Panc1 (cell line): ENCODE data around the gene AP3D1. TPM values are rescaled to one million over a fixed set of nuclear protein-coding genes. Genes with fewer than 3 reads are reported as not detected.
"Not testable (repeated sequence)": the region's sequence is repeated elsewhere in the genome, so short reads cannot be mapped to it uniquely, and the experiment has no call there.

ENCODE experiments used
- ATAC-seq: fragments of 200-7000 bp; cut with Tn5 transposase; 2 replicates; pipeline ENCODE4 v1.9.1; 2020; ENCODE audit warnings: mild to moderate bottlenecking, moderate library complexity
- BruUV-seq: library from RNA; stranded (reverse); fragments of 400-500 nt; replicated peaks from 2 replicates; lab custom pipeline; 2021; lab: Mats Ljungman, UMichigan
- CTCF ChIA-PET: fragments of 300-600 bp; sonication (Branson Sonifier 250); formaldehyde crosslinking; loops from one replicate; lab custom pipeline; 2022; ENCODE audit warnings: antibody characterized with exemption; lab: Charles Lee
- POLR2A ChIA-PET: fragments of 300-600 bp; sonication (Branson Sonifier 250); formaldehyde crosslinking; loops from one replicate; lab custom pipeline; 2022; ENCODE audit warnings: antibody characterized with exemption; lab: Charles Lee
- DNase-seq: peaks from one replicate; pipeline ENCODE4 v3.0.0-alpha.2; 2010; ENCODE audit warnings: low read depth, low spot score
- H3K27ac ChIP-seq: 2 replicates; pipeline ENCODE4 v1.5.1; 2011; ENCODE audit warnings: mild to moderate bottlenecking, low read length, inconsistent platforms
- H3K27me3 ChIP-seq: fragments of 200-500 bp; sonication (Bioruptor generic); 2 replicates; pipeline ENCODE4 v1.6.0; 2014; ENCODE audit warnings: low read length, inconsistent platforms; ENCODE audit not compliant: control insufficient read depth, insufficient read depth
- H3K36me3 ChIP-seq: fragments of 200-500 bp; sonication (Bioruptor generic); 2 replicates; pipeline ENCODE4 v1.5.1; 2014; ENCODE audit warnings: inconsistent platforms, mild to moderate bottlenecking, low read length, moderate library complexity; ENCODE audit not compliant: control insufficient read depth, insufficient read depth
- H3K4me1 ChIP-seq: 2 replicates; pipeline ENCODE4 v1.5.1; 2011; ENCODE audit warnings: inconsistent platforms, mild to moderate bottlenecking, low read length, moderate library complexity; ENCODE audit not compliant: control insufficient read depth, insufficient read depth
- H3K4me3 ChIP-seq, 2 experiments: 2 replicates each; pipeline ENCODE4 v1.5.1; 2011 to 2012; ENCODE audit warnings: low read depth in 2 of 2, low read length in 2 of 2, mild to moderate bottlenecking in 2 of 2, inconsistent platforms in 1 of 2, moderate library complexity in 1 of 2
- H3K9me3 ChIP-seq: fragments of 200-500 bp; sonication (Bioruptor generic); 2 replicates; pipeline ENCODE4 v1.5.1; 2014; ENCODE audit warnings: low read depth, mild to moderate bottlenecking, inconsistent platforms, low read length, moderate library complexity; ENCODE audit not compliant: control insufficient read depth, insufficient read depth
- CTCF ChIP-seq: fragments of 450-650 bp; IDR thresholded peaks from 2 replicates; pipeline ENCODE4 v1.5.1; 2017; ENCODE audit warnings: mild to moderate bottlenecking
- POLR2AphosphoS5 ChIP-seq: IDR thresholded peaks from 2 replicates; pipeline ENCODE4 v1.6.1; 2012; ENCODE audit warnings: mild to moderate bottlenecking, low read depth, low read length, moderate library complexity
- REST ChIP-seq, 2 experiments: IDR thresholded peaks; 2 replicates each; pipeline ENCODE4 v1.6.1; 2011 to 2012; ENCODE audit warnings: low read depth in 2 of 2, control low read depth in 1 of 2, low read length in 1 of 2, mild to moderate bottlenecking in 1 of 2, moderate library complexity in 1 of 2; ENCODE audit not compliant: insufficient read depth in 1 of 2
- SIN3A ChIP-seq: IDR thresholded peaks from 2 replicates; pipeline ENCODE4 v1.6.1; 2012; ENCODE audit warnings: low read depth, mild to moderate bottlenecking, low read length, moderate library complexity, borderline replicate concordance; ENCODE audit not compliant: insufficient read depth
- TCF7L2 ChIP-seq: IDR thresholded peaks from 2 replicates; pipeline ENCODE4 v1.6.1; 2011; ENCODE audit warnings: mild to moderate bottlenecking, low read depth, low read length, inconsistent platforms
- in situ Hi-C: cut with HindIII; loops from 2 replicates; pipeline ENCODE4 v1.10.0; 2016; ENCODE audit warnings: low sequenced_read_pairs, low pct_unique_long_range_greater_than_20kb
- intact Hi-C: fragments of 100-400 bp; cut with micrococcal nuclease; formaldehyde crosslinking; loops from one replicate; pipeline ENCODE4 v1.10.0; 2022; ENCODE audit not compliant: unreplicated experiment
- total RNA-seq: library from RNA; stranded (reverse); gene quantifications from one replicate; pipeline ENCODE4 v1.2.1, GENCODE V29; 2021; ENCODE audit not compliant: unreplicated experiment

Gene AP3D1
- total RNA-seq, 1 experiment from 2014 or later, result 167 TPM

DNA sequence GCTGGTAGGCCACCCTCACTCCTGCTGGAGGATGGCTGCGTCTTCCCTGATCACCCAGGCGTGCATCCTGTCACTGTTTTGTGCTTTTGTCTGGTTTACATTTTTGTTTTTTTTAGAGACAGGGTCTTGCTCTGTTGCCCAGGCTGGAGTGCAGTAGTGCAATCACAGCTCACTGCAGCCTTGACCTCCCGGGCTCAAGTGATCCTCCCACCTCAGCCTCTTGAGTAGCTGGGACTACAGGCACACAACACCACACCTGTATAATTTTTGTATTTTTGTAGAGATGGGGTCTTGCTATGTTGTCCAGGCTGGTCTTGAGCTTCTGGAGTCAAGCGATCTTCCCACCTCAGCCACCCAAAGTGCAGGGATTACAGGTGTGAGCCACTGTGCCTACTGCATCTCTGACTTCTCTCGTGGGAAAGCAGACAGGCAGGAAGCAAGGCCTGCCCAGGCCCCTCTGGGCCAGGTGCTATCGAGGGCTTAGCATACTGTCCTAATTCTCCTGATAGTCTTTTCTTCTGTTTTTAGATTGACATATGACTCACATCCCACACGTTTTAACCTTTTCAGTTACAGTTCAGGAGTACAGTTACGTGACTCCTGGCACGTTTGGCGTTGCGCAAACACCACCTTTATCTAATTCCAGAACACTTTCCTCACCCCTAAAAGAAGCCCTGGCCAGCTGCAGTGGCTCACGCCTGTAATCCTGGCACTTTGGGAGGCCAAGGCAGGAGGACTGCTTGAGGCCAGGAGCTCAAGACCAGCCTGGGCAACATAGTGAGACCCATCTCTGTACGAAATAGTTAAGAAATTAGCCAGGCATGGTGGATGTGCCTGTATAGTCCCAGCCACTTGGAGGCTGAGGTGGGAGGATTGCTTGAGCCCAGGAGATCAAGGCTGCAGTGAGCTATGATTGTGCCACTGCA, 64.4 kb downstream of the AP3D1 start:
- ChIA-PET CTCF (interaction anchor here (0.6 kb wide), 1 partner anchor 232 kb away, joined by 3 read pairs; no protein-coding TSS in a partner anchor), POLR2A (interaction anchor here (0.6 kb wide), 1 partner anchor 212 kb away, joined by 9 read pairs; no protein-coding TSS in a partner anchor)
- H3K36me3 ChIP-seq, BruUV-seq, H3K27me3 ChIP-seq, H3K9me3 ChIP-seq, H3K4me3 ChIP-seq, H3K4me1 ChIP-seq, H3K27ac ChIP-seq, intact Hi-C loops, in situ Hi-C loops, DNase-seq: not testable (repeated sequence)
- ATAC-seq, result peak; percentile 5; the same call in 1 of the 2 replicates

DNA sequence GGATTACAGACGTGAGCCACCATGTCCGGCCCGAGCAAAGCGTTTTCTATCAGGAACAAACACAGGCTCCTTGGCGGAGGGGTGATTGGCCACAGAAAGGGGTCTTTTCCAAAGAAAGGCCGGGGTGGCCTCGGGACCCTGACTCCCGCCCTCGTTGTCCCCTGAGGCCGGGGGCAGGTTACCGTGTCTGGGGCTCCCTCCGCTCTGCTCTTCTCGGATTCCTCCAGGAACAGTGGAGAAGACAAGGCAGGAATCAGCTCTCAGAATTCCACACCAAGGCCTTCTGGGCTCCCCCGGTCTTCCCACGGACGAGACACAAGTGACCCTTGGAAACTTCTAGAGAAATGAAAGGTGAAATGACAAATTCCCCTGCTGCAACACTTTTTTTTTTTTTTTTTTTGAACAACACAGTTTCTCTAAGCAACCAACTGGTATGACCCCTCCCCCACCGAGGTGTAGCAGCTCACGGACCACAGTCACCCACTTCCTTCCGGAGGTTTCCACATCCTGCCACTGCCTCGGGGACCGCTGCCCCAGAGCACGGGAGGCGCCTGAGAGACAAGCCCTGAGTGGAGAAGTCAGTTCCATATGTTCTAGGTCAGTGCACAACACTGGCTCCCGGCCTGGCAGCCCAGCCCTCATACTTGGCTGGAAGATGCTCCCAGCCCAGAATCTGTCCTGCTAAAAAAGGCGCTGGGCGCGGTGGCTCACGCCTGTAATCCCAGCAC, 66.2 kb downstream of the AP3D1 start:
- intact Hi-C loops, result no loop called here
- Histone ChIP-seq H3K27ac (no peak overlapping the region), H3K27me3 (no peaks in the 10 kb centered on the region), H3K36me3 (no peaks in the 10 kb centered on the region), H3K4me1 (no peaks in the 10 kb centered on the region; the same call in 1 of the 2 replicates), H3K9me3 (no peaks in the 10 kb centered on the region), H3K4me3 (no peak overlapping the region)
- no peak for TF ChIP-seq SIN3A
- TF ChIP-seq TCF7L2, result no peak
- no peak for TF ChIP-seq CTCF
- no peak for TF ChIP-seq REST (IDR thresholded peaks at IDR 0.05; ENCODE audit: insufficient read depth in 1 of 2, low read depth in 2 of 2, low read length in 1 of 2)
- no peak for TF ChIP-seq POLR2AphosphoS5
- in situ Hi-C loops, result no loop called here
- ATAC-seq (no peak), DNase-seq (no peak)
- no TSS peak for BruUV-seq
- ChIA-PET CTCF (no interaction called here), POLR2A (interaction anchor here (0.7 kb wide), 1 partner anchor 76 kb away, joined by 4 read pairs; no protein-coding TSS in a partner anchor)
